GM18526 (cell line): Measurements from ENCODE around the gene LRRC74B.

Experiments
- POLR2A ChIP-seq: IDR thresholded peaks from 3 replicates; pipeline ENCODE4 v1.6.1; 2011; ENCODE audit not compliant: insufficient read length; ENCODE audit errors: extremely low read depth

Gene LRRC74B

GRCh38 chr22:21034989-21035388 lies 10.8 kb upstream of the LRRC74B start:
- TF ChIP-seq POLR2A = no peak

- TF ChIP-seq POLR2A = no peak
Measured at GRCh38 chr22:21038405-21038804, 7.3 kb upstream of the LRRC74B start.

GRCh38 chr22:21041937-21042336 lies 3.8 kb upstream of the LRRC74B start:
- no peak for TF ChIP-seq POLR2A

- no peak for TF ChIP-seq POLR2A
Measured at GRCh38 chr22:21042978-21043859, 2.5 kb upstream of the LRRC74B start.

- TF ChIP-seq POLR2A = no peak
Measured at GRCh38 chr22:21043860-21044535, 1.7 kb upstream of the LRRC74B start.

GRCh38 chr22:21044931-21045584 lies 688 bp upstream of the LRRC74B start:
- no peak for TF ChIP-seq POLR2A

- no peak for TF ChIP-seq POLR2A
Measured at GRCh38 chr22:21047035-21047661, 1.4 kb downstream of the LRRC74B start.

- no peak for TF ChIP-seq POLR2A
Measured at GRCh38 chr22:21047730-21048129, 2.0 kb downstream of the LRRC74B start.

- no peak for TF ChIP-seq POLR2A
Measured at GRCh38 chr22:21051145-21051830, 5.5 kb downstream of the LRRC74B start.

- TF ChIP-seq POLR2A = no peak
Measured at GRCh38 chr22:21051831-21052400, 6.2 kb downstream of the LRRC74B start.

GRCh38 chr22:21052715-21053459 lies 7.1 kb downstream of the LRRC74B start:
- TF ChIP-seq POLR2A = no peak

- no peak for TF ChIP-seq POLR2A
Measured at GRCh38 chr22:21054046-21054713, 8.4 kb downstream of the LRRC74B start.

GRCh38 chr22:21054714-21055563 lies 9.2 kb downstream of the LRRC74B start:
- no peak for TF ChIP-seq POLR2A

- no peak for TF ChIP-seq POLR2A
Measured at GRCh38 chr22:21055564-21055834, 9.8 kb downstream of the LRRC74B start.
